Stimulated activated CD8-positive, alpha-beta memory T cell treated with anti-CD3 and anti-CD28 coated beads, Interleukin-4, amount 100 ng/mL, for 24 hours (primary cell): Measurements from ENCODE around the gene ZNF624.

Experiments used
- DNase-seq: peaks from one replicate; pipeline ENCODE4 v3.0.0-alpha.2; 2020; ENCODE audit warnings: low read depth

ZNF624 gene

GRCh38 chr17:16593356-16594102 lies 60.1 kb downstream of the ZNF624 start:
- no peak for DNase-seq

- peak; percentile 87 for DNase-seq
These were observed 64.3 kb downstream of the ZNF624 start for GRCh38 chr17:16589097-16589969.

GRCh38 chr17:16585796-16586195 lies 67.9 kb downstream of the ZNF624 start:
- DNase-seq = no peak

GRCh38 chr17:16584273-16584995 lies 69.2 kb downstream of the ZNF624 start:
- peak; percentile 86 for DNase-seq

- DNase-seq = no peak
These were observed 69.9 kb downstream of the ZNF624 start for GRCh38 chr17:16583781-16584180.

GRCh38 chr17:16573466-16573865 lies 80.2 kb downstream of the ZNF624 start:
- no peak for DNase-seq
